ENCODE measurements around the gene ASPN.

ASPN gene

GRCh38 chr9:92503156-92503555 is 20.9 kb upstream of the ASPN start:
- no peak for FAIRE-seq

- FAIRE-seq: no peak
Observed at GRCh38 chr9:92501671-92502393, 19.5 kb upstream of the ASPN start.

GRCh38 chr9:92500725-92501124 is 18.4 kb upstream of the ASPN start:
- no peak for FAIRE-seq

- FAIRE-seq: no peak
Observed at GRCh38 chr9:92499701-92500100, 17.4 kb upstream of the ASPN start.

GRCh38 chr9:92496396-92497176 is 14.3 kb upstream of the ASPN start:
- no peak for FAIRE-seq

GRCh38 chr9:92494856-92495255 is 12.6 kb upstream of the ASPN start:
- FAIRE-seq: no peak

- FAIRE-seq: no peak
Observed at GRCh38 chr9:92493749-92494387, 11.6 kb upstream of the ASPN start.

- FAIRE-seq: no peak
Observed at GRCh38 chr9:92492781-92493401, 10.6 kb upstream of the ASPN start.

GRCh38 chr9:92488681-92489550 is 6.6 kb upstream of the ASPN start:
- FAIRE-seq: no peak

- no peak for FAIRE-seq
Observed at GRCh38 chr9:92486371-92486770, 4.1 kb upstream of the ASPN start.

GRCh38 chr9:92484563-92484962 is 2.3 kb upstream of the ASPN start:
- FAIRE-seq: no peak

- no peak for FAIRE-seq
Observed at GRCh38 chr9:92483627-92484545, 1.6 kb upstream of the ASPN start.

GRCh38 chr9:92482805-92483204 is 499 bp upstream of the ASPN start:
- FAIRE-seq: no peak

GRCh38 chr9:92480986-92481633 is 1.2 kb downstream of the ASPN start:
- FAIRE-seq: no peak

GRCh38 chr9:92480291-92480771 is 2.0 kb downstream of the ASPN start:
- no peak for FAIRE-seq

GRCh38 chr9:92479346-92479745 is 3.0 kb downstream of the ASPN start:
- FAIRE-seq: no peak

- no peak for FAIRE-seq
Observed at GRCh38 chr9:92478783-92479182, 3.5 kb downstream of the ASPN start.

GRCh38 chr9:92476962-92477361 is 5.3 kb downstream of the ASPN start:
- no peak for FAIRE-seq

- no peak for FAIRE-seq
Observed at GRCh38 chr9:92474587-92474986, 7.7 kb downstream of the ASPN start.

GRCh38 chr9:92468206-92468605 is 14.1 kb downstream of the ASPN start:
- no peak for FAIRE-seq

GRCh38 chr9:92467511-92467910 is 14.8 kb downstream of the ASPN start:
- FAIRE-seq: no peak

All from islet of Langerhans (tissue), 1 donor.